ENCODE results near the gene VN1R2. TPM values are rescaled to one million over a fixed set of nuclear protein-coding genes. Genes with fewer than 3 reads are reported as not detected.
"Not testable (repeated sequence)": the region's sequence is repeated elsewhere in the genome, so short reads cannot be mapped to it uniquely, and the experiment has no call there.

VN1R2 gene, protein sequence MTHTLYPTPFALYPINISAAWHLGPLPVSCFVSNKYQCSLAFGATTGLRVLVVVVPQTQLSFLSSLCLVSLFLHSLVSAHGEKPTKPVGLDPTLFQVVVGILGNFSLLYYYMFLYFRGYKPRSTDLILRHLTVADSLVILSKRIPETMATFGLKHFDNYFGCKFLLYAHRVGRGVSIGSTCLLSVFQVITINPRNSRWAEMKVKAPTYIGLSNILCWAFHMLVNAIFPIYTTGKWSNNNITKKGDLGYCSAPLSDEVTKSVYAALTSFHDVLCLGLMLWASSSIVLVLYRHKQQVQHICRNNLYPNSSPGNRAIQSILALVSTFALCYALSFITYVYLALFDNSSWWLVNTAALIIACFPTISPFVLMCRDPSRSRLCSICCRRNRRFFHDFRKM
- total RNA-seq: not detected in 2 replicates
- long read RNA-seq: 0 reads

DNA sequence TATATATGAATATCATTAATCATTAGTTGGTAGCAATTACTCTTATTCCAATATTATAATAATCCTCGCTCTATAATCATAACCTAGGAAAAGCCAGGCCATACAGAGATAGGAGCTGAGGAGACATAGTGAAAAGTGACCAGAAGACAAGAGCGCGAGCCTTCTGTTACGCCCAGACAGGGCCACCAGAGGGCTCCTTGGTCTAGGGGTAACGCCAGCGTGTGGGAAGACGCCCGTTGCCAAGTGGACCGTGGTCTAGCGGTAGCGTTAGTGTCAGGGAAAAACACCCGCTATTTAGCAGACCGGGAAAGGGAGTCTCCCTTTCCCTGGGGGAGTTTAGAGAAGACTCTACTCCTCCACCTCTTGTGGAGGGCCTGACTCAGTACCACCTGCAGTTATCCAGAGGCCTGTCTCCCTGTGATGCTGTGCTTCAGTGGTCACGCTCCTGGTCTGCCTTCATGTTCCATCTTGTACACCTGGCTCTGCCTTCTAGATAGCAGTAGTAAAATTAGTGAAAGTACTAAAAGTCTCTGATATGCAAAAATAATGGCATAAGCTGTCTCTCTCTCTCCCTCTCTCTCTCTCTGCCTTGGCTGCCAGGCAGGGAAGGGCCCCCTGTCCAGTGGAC, at the start of gene VN1R2:
VN1R2 (plus strand) TSS at position 578 of the 628 bp plus-strand sequence. CDS start 84 bp downstream, outside the sequence.
- H3K4me3 Mint-ChIP-seq (ENCODE audit: unreplicated experiment); H3K27me3 Mint-ChIP-seq (ENCODE audit: unreplicated experiment); H3K27ac Mint-ChIP-seq (ENCODE audit: unreplicated experiment); DNase-seq (ENCODE audit: extremely low spot score, unreplicated experiment): not testable (repeated sequence)
- peaks cover 10% of the 10 kb centered on the region for H3K4me1 Mint-ChIP-seq (ENCODE audit: unreplicated experiment)
- peaks cover 37% of the 10 kb centered on the region for H3K9me3 Mint-ChIP-seq (ENCODE audit: unreplicated experiment)
- peaks cover 13% of the 10 kb centered on the region for H3K36me3 Mint-ChIP-seq (ENCODE audit: unreplicated experiment)

DNA sequence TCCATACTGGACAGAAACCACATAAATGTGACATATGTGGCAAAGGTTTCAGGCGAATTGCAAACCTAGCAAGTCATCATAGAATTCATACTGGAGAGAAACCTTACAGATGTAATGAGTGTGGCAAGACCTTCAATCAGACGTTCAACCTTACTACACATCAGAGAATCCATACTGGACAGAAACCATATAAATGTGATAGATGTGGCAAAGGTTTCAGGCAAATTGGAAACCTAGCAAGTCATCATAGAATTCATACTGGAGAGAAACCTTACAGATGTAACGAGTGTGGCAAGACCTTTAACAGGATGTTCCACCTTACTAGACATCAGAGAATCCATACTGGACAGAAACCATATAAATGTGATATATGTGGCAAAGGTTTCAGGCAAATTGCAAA, 46.5 kb upstream of the VN1R2 start:
- Mint-ChIP-seq H3K36me3 (ENCODE audit: unreplicated experiment) (peaks cover 69% of the 10 kb centered on the region), H3K9me3 (ENCODE audit: unreplicated experiment) (peaks cover 61% of the 10 kb centered on the region)
- not testable (repeated sequence) for DNase-seq (ENCODE audit: extremely low spot score, unreplicated experiment); H3K27me3 Mint-ChIP-seq (ENCODE audit: unreplicated experiment); H3K27ac Mint-ChIP-seq (ENCODE audit: unreplicated experiment); H3K4me3 Mint-ChIP-seq (ENCODE audit: unreplicated experiment); H3K4me1 Mint-ChIP-seq (ENCODE audit: unreplicated experiment)

DNA sequence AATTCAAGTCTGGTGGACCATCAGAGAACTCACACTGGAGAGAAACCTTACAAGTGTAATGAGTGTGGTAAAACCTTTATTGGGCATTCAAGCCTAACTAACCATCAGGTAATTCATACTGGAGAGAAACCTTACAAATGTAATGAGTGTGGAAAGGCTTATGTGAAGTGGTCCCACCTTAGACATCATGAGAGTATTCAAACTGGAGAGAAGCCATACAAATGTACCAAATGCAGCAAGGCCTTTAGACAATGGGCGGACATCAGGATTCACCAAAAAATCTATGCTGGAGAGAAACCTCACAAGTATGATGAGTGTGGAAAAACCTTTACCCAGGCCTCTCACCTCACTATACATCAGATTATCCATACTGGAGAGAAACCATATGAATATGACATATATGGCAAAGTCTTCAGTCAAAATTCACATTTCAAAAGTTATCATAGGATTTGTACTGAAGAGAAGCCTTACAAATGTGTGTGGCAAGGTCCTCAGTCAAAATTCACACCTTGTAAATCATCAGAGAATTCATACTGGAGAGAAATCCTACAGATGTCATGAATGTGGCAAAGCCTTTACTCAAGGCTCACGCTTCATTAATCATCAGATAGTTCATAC, 45.3 kb upstream of the VN1R2 start:
- peaks cover 58% of the 10 kb centered on the region for H3K36me3 Mint-ChIP-seq (ENCODE audit: unreplicated experiment)
- no peaks in the 10 kb centered on the region for H3K4me1 Mint-ChIP-seq (ENCODE audit: unreplicated experiment)
- no peak overlapping the region for H3K27ac Mint-ChIP-seq (ENCODE audit: unreplicated experiment)
- peaks cover 51% of the 10 kb centered on the region for H3K9me3 Mint-ChIP-seq (ENCODE audit: unreplicated experiment)
- no peaks in the 10 kb centered on the region for H3K27me3 Mint-ChIP-seq (ENCODE audit: unreplicated experiment)
- DNase-seq (ENCODE audit: extremely low spot score, unreplicated experiment): no peak
- TF ChIP-seq, protein P1, sequence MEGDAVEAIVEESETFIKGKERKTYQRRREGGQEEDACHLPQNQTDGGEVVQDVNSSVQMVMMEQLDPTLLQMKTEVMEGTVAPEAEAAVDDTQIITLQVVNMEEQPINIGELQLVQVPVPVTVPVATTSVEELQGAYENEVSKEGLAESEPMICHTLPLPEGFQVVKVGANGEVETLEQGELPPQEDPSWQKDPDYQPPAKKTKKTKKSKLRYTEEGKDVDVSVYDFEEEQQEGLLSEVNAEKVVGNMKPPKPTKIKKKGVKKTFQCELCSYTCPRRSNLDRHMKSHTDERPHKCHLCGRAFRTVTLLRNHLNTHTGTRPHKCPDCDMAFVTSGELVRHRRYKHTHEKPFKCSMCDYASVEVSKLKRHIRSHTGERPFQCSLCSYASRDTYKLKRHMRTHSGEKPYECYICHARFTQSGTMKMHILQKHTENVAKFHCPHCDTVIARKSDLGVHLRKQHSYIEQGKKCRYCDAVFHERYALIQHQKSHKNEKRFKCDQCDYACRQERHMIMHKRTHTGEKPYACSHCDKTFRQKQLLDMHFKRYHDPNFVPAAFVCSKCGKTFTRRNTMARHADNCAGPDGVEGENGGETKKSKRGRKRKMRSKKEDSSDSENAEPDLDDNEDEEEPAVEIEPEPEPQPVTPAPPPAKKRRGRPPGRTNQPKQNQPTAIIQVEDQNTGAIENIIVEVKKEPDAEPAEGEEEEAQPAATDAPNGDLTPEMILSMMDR (IDR thresholded peaks at IDR 0.05): no peak
- H3K4me3 Mint-ChIP-seq (ENCODE audit: unreplicated experiment): no peak overlapping the region

DNA sequence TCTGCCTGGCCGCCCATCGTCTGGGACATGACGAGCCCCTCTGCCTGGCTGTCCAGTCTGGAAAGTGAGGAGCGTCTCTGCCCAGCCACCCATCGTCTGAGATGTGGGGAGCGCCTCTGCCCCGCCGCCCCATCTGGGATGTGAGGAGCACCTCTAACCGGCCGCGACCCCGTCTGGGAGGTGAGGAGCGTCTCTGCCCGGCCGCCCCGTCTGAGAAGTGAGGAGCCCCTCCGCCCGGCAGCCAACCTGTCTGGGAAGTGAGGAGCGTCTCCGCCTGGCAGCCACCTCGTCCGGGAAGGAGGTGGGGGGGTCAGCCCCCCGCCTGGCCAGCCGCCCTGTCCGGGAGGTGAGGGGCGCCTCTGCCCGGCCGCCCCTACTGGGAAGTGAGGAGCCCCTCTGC, 35.4 kb upstream of the VN1R2 start:
- not testable (repeated sequence) for DNase-seq (ENCODE audit: extremely low spot score, unreplicated experiment); H3K36me3 Mint-ChIP-seq (ENCODE audit: unreplicated experiment); H3K27me3 Mint-ChIP-seq (ENCODE audit: unreplicated experiment); H3K4me1 Mint-ChIP-seq (ENCODE audit: unreplicated experiment); H3K27ac Mint-ChIP-seq (ENCODE audit: unreplicated experiment); H3K4me3 Mint-ChIP-seq (ENCODE audit: unreplicated experiment)
- peaks cover 41% of the 10 kb centered on the region for H3K9me3 Mint-ChIP-seq (ENCODE audit: unreplicated experiment)

DNA sequence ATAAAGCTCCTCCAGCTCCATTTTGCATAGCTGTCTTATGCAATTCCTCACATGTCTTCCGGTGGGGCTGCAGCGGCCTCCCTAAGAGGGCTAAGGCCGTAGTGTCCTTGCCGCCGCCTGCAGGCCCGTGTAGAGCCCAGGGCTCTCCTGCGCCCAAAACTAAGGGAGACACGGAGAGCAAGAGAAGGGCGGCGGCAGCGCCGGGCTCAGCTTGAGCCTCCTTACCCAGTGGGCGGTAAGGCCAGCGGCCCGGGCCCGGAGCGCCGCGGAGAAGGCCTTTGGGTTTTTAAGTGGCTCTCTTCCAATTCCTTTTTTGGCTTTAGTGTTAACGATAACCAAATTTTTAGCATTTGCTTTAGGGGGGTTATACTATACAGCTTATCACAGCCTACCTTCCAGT, 33.5 kb upstream of the VN1R2 start:
- Mint-ChIP-seq H3K4me1 (ENCODE audit: unreplicated experiment) (no peaks in the 10 kb centered on the region), H3K36me3 (ENCODE audit: unreplicated experiment) (peaks cover 2% of the 10 kb centered on the region), H3K27me3 (ENCODE audit: unreplicated experiment) (no peaks in the 10 kb centered on the region), H3K4me3 (ENCODE audit: unreplicated experiment) (no peak overlapping the region), H3K9me3 (ENCODE audit: unreplicated experiment) (peaks cover 36% of the 10 kb centered on the region), H3K27ac (ENCODE audit: unreplicated experiment) (no peak overlapping the region)
- TF ChIP-seq, protein P1 (IDR thresholded peaks at IDR 0.05): no peak
- DNase-seq (ENCODE audit: extremely low spot score, unreplicated experiment): no peak

DNA sequence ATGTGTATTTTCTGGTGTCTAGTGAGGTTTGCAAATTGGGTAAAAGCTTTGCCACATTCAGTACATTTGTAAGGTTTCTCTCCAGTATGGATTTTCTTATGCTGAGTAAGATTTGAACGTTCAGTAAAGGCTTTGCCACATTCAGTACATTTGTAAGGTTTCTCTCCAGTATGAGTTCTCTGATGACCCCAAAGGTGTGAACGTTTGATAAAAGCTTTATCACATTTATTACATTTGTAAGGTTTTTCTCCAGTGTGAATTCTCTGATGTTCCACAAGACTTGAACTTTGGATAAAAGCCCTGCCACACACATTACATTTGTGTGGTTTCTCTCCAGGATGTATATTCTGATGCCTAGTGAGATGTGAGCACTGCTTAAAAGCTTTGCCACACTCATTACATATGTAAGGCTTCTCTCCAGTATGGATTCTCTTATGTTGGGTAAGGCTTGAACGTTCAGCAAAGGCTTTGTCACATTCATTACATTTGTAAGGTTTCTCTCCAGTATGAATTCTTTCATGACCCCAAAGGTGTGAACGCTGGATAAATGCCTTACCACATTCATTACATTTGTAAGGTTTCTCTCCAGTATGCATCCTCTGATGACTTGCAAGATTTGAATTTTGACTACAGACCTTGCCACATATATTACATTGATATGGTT, 20.8 kb upstream of the VN1R2 start:
- Mint-ChIP-seq H3K4me3 (ENCODE audit: unreplicated experiment) (no peak overlapping the region), H3K36me3 (ENCODE audit: unreplicated experiment) (peaks cover 52% of the 10 kb centered on the region), H3K27ac (ENCODE audit: unreplicated experiment) (no peak overlapping the region), H3K4me1 (ENCODE audit: unreplicated experiment) (no peaks in the 10 kb centered on the region), H3K9me3 (ENCODE audit: unreplicated experiment) (peaks cover 61% of the 10 kb centered on the region), H3K27me3 (ENCODE audit: unreplicated experiment) (no peaks in the 10 kb centered on the region)
- TF ChIP-seq, protein P1 (IDR thresholded peaks at IDR 0.05): no peak
- no peak for DNase-seq (ENCODE audit: extremely low spot score, unreplicated experiment)
